ENCODE data around the gene KIF5A.

KIF5A gene

DNA sequence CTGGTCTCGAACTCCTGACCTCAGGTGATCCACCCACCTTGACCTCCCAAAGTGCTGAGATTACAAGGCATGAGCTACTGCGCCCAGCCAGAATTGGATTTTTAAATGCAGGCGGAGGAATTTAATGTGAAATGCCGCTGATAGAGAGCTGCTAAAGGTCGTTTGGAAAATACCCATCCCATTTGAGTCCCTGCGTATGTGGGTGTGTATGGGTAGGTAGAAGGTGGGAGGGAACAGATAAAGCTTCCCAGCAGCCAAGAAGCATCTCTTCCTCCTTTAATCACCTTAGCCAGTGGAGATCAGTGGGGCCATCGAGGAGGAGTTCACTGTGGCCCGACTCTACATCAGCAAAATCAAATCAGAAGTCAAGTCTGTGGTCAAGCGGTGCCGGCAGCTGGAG, 25.0 kb downstream of the KIF5A start:
- Histone ChIP-seq H3K36me3 (ENCODE audit: control insufficient read depth, insufficient read depth, low read length) (no peaks in the 10 kb centered on the region), H3K4me1 (ENCODE audit: control insufficient read depth, insufficient read depth, low read length, poor library complexity, severe bottlenecking) (no peaks in the 10 kb centered on the region), H3K9me3 (ENCODE audit: control insufficient read depth, low read length) (no peaks in the 10 kb centered on the region), H3K27me3 (replicated peaks; ENCODE audit: control insufficient read depth, insufficient read depth, low read length, poor library complexity, severe bottlenecking) (no peaks in the 10 kb centered on the region), H3K4me3 (ENCODE audit: insufficient read depth, low read depth, low read length, poor library complexity, severe bottlenecking) (no peak overlapping the region), H3K27ac (ENCODE audit: insufficient read depth, low read length, poor library complexity, severe bottlenecking) (no peak overlapping the region)
- no peak for DNase-seq

DNA sequence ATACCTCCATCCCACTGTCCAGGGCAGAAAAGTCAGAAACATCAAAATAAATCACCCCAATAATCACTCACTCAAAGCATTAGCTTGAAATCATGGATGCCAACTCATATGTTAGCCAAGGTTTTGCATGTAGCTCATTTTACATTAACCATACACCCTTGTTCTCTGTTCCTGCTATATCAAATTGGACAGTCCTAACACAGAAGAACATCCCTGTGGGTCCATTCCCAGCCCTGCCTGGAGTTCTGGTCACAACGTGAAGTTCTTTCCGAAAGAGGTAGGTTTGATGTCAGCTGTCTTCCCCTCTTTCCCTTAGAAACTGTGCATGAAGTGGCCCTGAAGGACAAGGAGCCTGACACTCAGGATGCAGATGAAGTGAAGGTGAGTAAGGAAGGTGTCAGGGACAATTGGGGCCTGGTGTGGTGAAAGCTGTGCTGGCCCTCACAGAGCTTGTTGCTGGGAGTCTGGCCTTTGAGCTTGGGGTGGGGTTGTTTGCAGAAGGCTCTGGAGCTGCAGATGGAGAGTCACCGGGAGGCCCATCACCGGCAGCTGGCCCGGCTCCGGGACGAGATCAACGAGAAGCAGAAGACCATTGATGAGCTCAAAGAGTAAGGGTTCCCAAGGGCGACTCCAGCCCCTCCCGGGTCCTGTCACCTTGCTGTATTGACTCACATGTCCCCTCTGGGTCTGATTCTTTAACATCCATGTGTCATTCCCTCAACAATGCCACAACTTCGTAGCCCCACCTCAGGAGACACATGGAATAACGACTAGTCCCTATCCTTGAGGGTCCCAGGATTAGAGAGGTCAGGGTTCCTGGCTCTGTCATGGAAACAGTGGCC, 26.1 kb downstream of the KIF5A start:
- no peak overlapping the region for H3K4me3 ChIP-seq (ENCODE audit: insufficient read depth, low read depth, low read length, poor library complexity, severe bottlenecking)
- no peaks in the 10 kb centered on the region for H3K27me3 ChIP-seq (replicated peaks; ENCODE audit: control insufficient read depth, insufficient read depth, low read length, poor library complexity, severe bottlenecking)
- no peak for DNase-seq

GRCh38 chr12:57576613-57577160, 26.8 kb downstream of the KIF5A start:
- Histone ChIP-seq H3K9me3 (ENCODE audit: control insufficient read depth, low read length) (no peaks in the 10 kb centered on the region), H3K36me3 (ENCODE audit: control insufficient read depth, insufficient read depth, low read length) (no peaks in the 10 kb centered on the region), H3K27me3 (replicated peaks; ENCODE audit: control insufficient read depth, insufficient read depth, low read length, poor library complexity, severe bottlenecking) (no peaks in the 10 kb centered on the region), H3K4me1 (ENCODE audit: control insufficient read depth, insufficient read depth, low read length, poor library complexity, severe bottlenecking) (no peaks in the 10 kb centered on the region), H3K4me3 (ENCODE audit: insufficient read depth, low read depth, low read length, poor library complexity, severe bottlenecking) (no peak overlapping the region), H3K27ac (ENCODE audit: insufficient read depth, low read length, poor library complexity, severe bottlenecking) (no peak overlapping the region)
- no peak for DNase-seq

More for the DNA sequence above, 26.1 kb downstream of the KIF5A start:
- no peaks in the 10 kb centered on the region for H3K4me1 ChIP-seq (ENCODE audit: control insufficient read depth, insufficient read depth, low read length, poor library complexity, severe bottlenecking)
- no peak overlapping the region for H3K27ac ChIP-seq (ENCODE audit: insufficient read depth, low read length, poor library complexity, severe bottlenecking)
- no peaks in the 10 kb centered on the region for H3K9me3 ChIP-seq (ENCODE audit: control insufficient read depth, low read length)
- no peaks in the 10 kb centered on the region for H3K36me3 ChIP-seq (ENCODE audit: control insufficient read depth, insufficient read depth, low read length)

DNA sequence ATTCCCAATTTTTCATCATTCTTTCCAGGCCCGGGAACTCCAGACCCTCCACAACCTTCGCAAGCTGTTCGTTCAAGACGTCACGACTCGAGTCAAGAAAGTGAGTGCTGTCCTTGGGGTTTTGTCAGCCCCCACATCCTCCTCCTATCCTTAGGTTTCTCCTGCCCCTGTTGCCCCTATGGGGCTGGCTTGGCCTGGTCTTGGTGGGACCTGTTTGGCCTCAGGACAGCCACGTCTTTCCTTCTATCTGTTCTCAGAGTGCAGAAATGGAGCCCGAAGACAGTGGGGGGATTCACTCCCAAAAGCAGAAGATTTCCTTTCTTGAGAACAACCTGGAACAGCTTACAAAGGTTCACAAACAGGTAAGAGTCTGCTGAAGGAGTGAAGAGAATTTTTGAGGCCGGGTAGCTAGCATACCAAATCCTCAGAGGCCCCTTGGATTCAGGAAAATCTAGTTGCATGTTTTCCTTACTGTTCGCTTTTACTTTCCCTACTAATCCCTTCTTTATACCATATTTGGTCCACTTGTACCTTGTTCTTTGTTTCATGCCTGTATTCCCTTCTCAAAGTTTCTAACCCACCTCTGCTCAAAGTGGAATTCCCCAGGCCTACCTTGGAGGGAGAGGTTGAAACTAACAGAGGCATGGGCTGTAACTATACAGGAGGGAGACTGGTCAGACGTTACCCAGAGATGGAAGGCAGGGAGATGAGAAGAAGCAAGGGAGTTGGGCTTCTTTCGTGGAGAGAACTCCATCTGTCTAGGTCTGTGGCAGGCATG, 28.3 kb downstream of the KIF5A start:
- H3K36me3 ChIP-seq (ENCODE audit: control insufficient read depth, insufficient read depth, low read length) = no peaks in the 10 kb centered on the region
- H3K9me3 ChIP-seq (ENCODE audit: control insufficient read depth, low read length) = no peaks in the 10 kb centered on the region
- no peak overlapping the region for H3K27ac ChIP-seq (ENCODE audit: insufficient read depth, low read length, poor library complexity, severe bottlenecking)
- H3K4me3 ChIP-seq (ENCODE audit: insufficient read depth, low read depth, low read length, poor library complexity, severe bottlenecking) = no peak overlapping the region
- H3K27me3 ChIP-seq (replicated peaks; ENCODE audit: control insufficient read depth, insufficient read depth, low read length, poor library complexity, severe bottlenecking) = no peaks in the 10 kb centered on the region
- H3K4me1 ChIP-seq (ENCODE audit: control insufficient read depth, insufficient read depth, low read length, poor library complexity, severe bottlenecking) = no peaks in the 10 kb centered on the region
- no peak for DNase-seq

- Histone ChIP-seq H3K27me3 (replicated peaks; ENCODE audit: control insufficient read depth, insufficient read depth, low read length, poor library complexity, severe bottlenecking) (no peaks in the 10 kb centered on the region), H3K9me3 (ENCODE audit: control insufficient read depth, low read length) (no peaks in the 10 kb centered on the region), H3K4me1 (ENCODE audit: control insufficient read depth, insufficient read depth, low read length, poor library complexity, severe bottlenecking) (no peaks in the 10 kb centered on the region), H3K36me3 (ENCODE audit: control insufficient read depth, insufficient read depth, low read length) (no peaks in the 10 kb centered on the region), H3K27ac (ENCODE audit: insufficient read depth, low read length, poor library complexity, severe bottlenecking) (no peak overlapping the region), H3K4me3 (ENCODE audit: insufficient read depth, low read depth, low read length, poor library complexity, severe bottlenecking) (no peak overlapping the region)
- DNase-seq = no peak
Measured at GRCh38 chr12:57579011-57579410, 29.2 kb downstream of the KIF5A start.

DNA sequence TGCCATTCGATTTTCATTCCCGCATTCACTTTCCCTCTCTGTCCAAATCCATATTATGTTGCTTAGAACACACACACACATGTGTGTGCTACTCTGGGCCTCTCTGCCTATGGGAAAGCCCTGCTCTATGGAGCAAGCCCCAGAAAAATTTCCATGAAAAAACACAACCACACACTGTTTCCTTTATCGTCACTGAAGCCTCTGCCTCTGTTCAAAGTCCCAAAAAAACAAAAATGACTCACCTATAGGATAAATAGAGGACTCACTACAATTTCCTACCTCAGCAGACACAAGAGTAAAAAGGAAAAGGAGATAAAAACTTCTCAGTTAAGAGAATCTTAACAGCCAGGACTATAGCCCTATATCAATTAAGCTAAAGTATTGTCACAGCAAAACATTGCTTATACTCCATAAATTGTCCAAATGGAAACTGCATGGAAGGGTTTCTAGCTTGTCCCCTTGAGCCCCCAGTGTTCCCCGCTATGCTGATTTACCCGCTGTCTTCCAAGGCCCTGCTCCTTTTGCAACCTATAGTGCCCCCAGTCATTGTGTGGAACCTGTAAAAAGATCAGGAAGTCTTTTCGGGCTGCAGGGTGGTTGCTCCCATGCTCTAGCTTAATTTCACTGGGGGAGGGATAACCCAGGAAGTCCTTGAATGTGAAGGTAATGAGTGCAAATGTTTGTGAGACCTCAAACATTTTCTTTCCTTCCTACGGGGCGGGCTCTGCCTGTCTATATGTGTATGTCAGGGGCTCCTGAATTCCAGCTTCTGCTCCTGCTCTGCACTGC, 30.0 kb downstream of the KIF5A start:
- H3K27ac ChIP-seq (ENCODE audit: insufficient read depth, low read length, poor library complexity, severe bottlenecking) = no peak overlapping the region
- no peaks in the 10 kb centered on the region for H3K4me1 ChIP-seq (ENCODE audit: control insufficient read depth, insufficient read depth, low read length, poor library complexity, severe bottlenecking)
- H3K4me3 ChIP-seq (ENCODE audit: insufficient read depth, low read depth, low read length, poor library complexity, severe bottlenecking) = no peak overlapping the region
- no peak for DNase-seq
- H3K36me3 ChIP-seq (ENCODE audit: control insufficient read depth, insufficient read depth, low read length) = no peaks in the 10 kb centered on the region
- H3K27me3 ChIP-seq (replicated peaks; ENCODE audit: control insufficient read depth, insufficient read depth, low read length, poor library complexity, severe bottlenecking) = no peaks in the 10 kb centered on the region
- H3K9me3 ChIP-seq (ENCODE audit: control insufficient read depth, low read length) = no peaks in the 10 kb centered on the region

GRCh38 chr12:57580466-57580795, 30.6 kb downstream of the KIF5A start:
- Histone ChIP-seq H3K4me3 (ENCODE audit: insufficient read depth, low read depth, low read length, poor library complexity, severe bottlenecking) (no peak overlapping the region), H3K27me3 (replicated peaks; ENCODE audit: control insufficient read depth, insufficient read depth, low read length, poor library complexity, severe bottlenecking) (no peaks in the 10 kb centered on the region), H3K9me3 (ENCODE audit: control insufficient read depth, low read length) (no peaks in the 10 kb centered on the region), H3K27ac (ENCODE audit: insufficient read depth, low read length, poor library complexity, severe bottlenecking) (no peak overlapping the region), H3K36me3 (ENCODE audit: control insufficient read depth, insufficient read depth, low read length) (no peaks in the 10 kb centered on the region), H3K4me1 (ENCODE audit: control insufficient read depth, insufficient read depth, low read length, poor library complexity, severe bottlenecking) (no peaks in the 10 kb centered on the region)
- DNase-seq = no peak

DNA sequence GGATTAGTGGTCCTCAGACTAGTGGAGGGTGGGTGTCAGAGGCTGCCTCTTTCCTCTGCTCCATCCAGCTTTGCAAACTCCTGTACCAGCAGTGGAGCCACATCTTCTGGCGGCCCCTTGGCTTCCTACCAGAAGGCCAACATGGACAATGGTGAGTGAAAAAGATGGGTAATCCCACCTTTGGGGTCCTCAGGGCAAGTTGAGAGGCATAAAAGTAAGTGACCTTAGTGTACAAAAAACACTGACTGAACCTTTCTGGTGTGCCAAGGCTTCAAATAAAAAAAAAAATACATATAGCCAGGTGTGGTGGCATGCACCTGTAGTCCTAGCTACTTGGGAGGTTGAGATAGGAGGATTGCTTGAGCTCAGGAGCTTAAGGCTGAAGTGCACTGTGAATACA, 32.0 kb downstream of the KIF5A start:
- Histone ChIP-seq H3K4me3 (ENCODE audit: insufficient read depth, low read depth, low read length, poor library complexity, severe bottlenecking) (no peak overlapping the region), H3K9me3 (ENCODE audit: control insufficient read depth, low read length) (no peaks in the 10 kb centered on the region), H3K27me3 (replicated peaks; ENCODE audit: control insufficient read depth, insufficient read depth, low read length, poor library complexity, severe bottlenecking) (no peaks in the 10 kb centered on the region), H3K36me3 (ENCODE audit: control insufficient read depth, insufficient read depth, low read length) (no peaks in the 10 kb centered on the region), H3K4me1 (ENCODE audit: control insufficient read depth, insufficient read depth, low read length, poor library complexity, severe bottlenecking) (no peaks in the 10 kb centered on the region), H3K27ac (ENCODE audit: insufficient read depth, low read length, poor library complexity, severe bottlenecking) (no peak overlapping the region)
- no peak for DNase-seq

DNA sequence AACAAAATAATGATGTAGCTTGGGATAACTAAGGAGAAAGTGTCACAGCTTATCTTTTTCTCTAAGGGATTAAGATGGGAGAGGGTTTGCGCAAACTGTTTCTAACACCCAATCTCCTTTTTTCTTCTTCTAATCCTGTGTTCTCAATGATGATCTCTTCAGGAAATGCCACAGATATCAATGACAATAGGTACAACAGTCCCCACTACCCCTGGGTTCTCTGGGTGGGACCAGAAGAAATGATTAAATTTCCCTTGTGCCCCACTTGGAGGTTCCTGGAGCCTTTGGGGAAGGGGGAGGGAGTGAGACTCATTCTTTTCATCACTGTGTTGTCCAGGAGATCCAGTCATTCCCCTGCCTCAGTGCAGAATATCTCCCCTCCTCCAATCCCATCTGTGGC, 32.6 kb downstream of the KIF5A start:
- no peak for DNase-seq
- H3K27ac ChIP-seq (ENCODE audit: insufficient read depth, low read length, poor library complexity, severe bottlenecking) = no peak overlapping the region
- no peak overlapping the region for H3K4me3 ChIP-seq (ENCODE audit: insufficient read depth, low read depth, low read length, poor library complexity, severe bottlenecking)
- no peaks in the 10 kb centered on the region for H3K4me1 ChIP-seq (ENCODE audit: control insufficient read depth, insufficient read depth, low read length, poor library complexity, severe bottlenecking)
- no peaks in the 10 kb centered on the region for H3K36me3 ChIP-seq (ENCODE audit: control insufficient read depth, insufficient read depth, low read length)
- H3K9me3 ChIP-seq (ENCODE audit: control insufficient read depth, low read length) = no peaks in the 10 kb centered on the region
- no peaks in the 10 kb centered on the region for H3K27me3 ChIP-seq (replicated peaks; ENCODE audit: control insufficient read depth, insufficient read depth, low read length, poor library complexity, severe bottlenecking)

All from effector memory CD4-positive, alpha-beta T cell (primary cell).